ENCODE measurements around the gene RIPK4.

DNA sequence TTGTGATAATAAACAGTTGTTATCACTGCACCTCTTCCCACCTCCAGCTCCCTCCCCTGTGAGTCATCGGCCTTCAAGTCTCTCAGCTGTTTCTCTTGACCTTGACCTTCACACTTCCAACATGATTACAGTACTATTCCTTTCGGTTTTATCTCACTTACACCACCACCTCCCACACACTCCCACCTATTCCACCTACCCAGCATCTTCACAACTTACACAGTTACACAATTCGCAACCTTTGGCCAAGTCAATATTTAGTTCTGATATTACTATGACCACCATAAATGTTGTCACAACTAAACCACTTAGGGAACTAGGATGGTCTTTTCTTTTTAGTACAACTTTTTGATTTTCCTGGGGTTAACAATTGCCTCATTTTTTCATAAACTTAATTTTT lies 60.2 kb downstream of the RIPK4 start:
- TF ChIP-seq, protein P1, sequence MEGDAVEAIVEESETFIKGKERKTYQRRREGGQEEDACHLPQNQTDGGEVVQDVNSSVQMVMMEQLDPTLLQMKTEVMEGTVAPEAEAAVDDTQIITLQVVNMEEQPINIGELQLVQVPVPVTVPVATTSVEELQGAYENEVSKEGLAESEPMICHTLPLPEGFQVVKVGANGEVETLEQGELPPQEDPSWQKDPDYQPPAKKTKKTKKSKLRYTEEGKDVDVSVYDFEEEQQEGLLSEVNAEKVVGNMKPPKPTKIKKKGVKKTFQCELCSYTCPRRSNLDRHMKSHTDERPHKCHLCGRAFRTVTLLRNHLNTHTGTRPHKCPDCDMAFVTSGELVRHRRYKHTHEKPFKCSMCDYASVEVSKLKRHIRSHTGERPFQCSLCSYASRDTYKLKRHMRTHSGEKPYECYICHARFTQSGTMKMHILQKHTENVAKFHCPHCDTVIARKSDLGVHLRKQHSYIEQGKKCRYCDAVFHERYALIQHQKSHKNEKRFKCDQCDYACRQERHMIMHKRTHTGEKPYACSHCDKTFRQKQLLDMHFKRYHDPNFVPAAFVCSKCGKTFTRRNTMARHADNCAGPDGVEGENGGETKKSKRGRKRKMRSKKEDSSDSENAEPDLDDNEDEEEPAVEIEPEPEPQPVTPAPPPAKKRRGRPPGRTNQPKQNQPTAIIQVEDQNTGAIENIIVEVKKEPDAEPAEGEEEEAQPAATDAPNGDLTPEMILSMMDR (IDR thresholded peaks at IDR 0.05), result no peak
- TF ChIP-seq POLR2A (IDR thresholded peaks at IDR 0.05), result no peak

Measured in breast epithelium (tissue), 3 donors.